HEK293T (cell line): ENCODE data around the gene ACTR8.
"Not testable (repeated sequence)": the region's sequence is repeated elsewhere in the genome, so short reads cannot be mapped to it uniquely, and the experiment has no call there.

Experiments
- CTCF ChIA-PET: fragments of 350-600 bp; formaldehyde crosslinking; extraction: SDS; loops from one replicate; lab custom pipeline; 2021; ENCODE audit warnings: antibody characterized with exemption, inconsistent platforms; lab: Yijun Ruan, JAX
- POLR2A ChIA-PET: fragments of 350-600 bp; formaldehyde crosslinking; extraction: SDS; loops from one replicate; lab custom pipeline; 2020; ENCODE audit warnings: antibody characterized with exemption, inconsistent platforms; lab: Yijun Ruan, JAX
- DNase-seq: peaks from one replicate; pipeline ENCODE4 v3.0.0; 2012; ENCODE audit warnings: mixed read lengths; ENCODE audit errors: extremely low spot score
- ARNT ChIP-seq: fragments of 450-650 bp; IDR thresholded peaks from 2 replicates; pipeline ENCODE4 v1.6.1; 2017; ENCODE audit warnings: mild to moderate bottlenecking
- BHLHE40 ChIP-seq: fragments of 450-650 bp; IDR thresholded peaks from 2 replicates; pipeline ENCODE4 v1.6.1; 2016; ENCODE audit warnings: mild to moderate bottlenecking, moderate library complexity, borderline replicate concordance
- CTBP1 ChIP-seq: fragments of 450-650 bp; IDR thresholded peaks from 2 replicates; pipeline ENCODE4 v1.6.1; 2016; ENCODE audit warnings: borderline replicate concordance
- ELF4 ChIP-seq: fragments of 450-650 bp; IDR thresholded peaks from 2 replicates; pipeline ENCODE4 v1.6.1; 2017; ENCODE audit warnings: antibody characterized with exemption
- FOXA1 ChIP-seq: fragments of 450-650 bp; IDR thresholded peaks from 2 replicates; pipeline ENCODE4 v1.6.1; 2016; ENCODE audit warnings: mild to moderate bottlenecking
- FOXK2 ChIP-seq: fragments of 450-650 bp; IDR thresholded peaks from 2 replicates; pipeline ENCODE4 v1.6.1; 2016; ENCODE audit warnings: mild to moderate bottlenecking
- FOXM1 ChIP-seq: fragments of 450-650 bp; IDR thresholded peaks from 2 replicates; pipeline ENCODE4 v1.6.1; 2017; ENCODE audit warnings: mild to moderate bottlenecking, borderline replicate concordance
- HDGF ChIP-seq: fragments of 450-650 bp; IDR thresholded peaks from 2 replicates; pipeline ENCODE4 v1.6.1; 2017; ENCODE audit warnings: antibody characterized with exemption, borderline replicate concordance
- L3MBTL2 ChIP-seq: fragments of 450-650 bp; conservative IDR thresholded peaks from 2 replicates; pipeline ENCODE4 v1.6.1; 2016; ENCODE audit warnings: mild to moderate bottlenecking
- LEF1 ChIP-seq: fragments of 450-650 bp; IDR thresholded peaks from 2 replicates; pipeline ENCODE4 v1.6.1; 2017; ENCODE audit warnings: mild to moderate bottlenecking, borderline replicate concordance
- NFRKB ChIP-seq: fragments of 450-650 bp; IDR thresholded peaks from 2 replicates; pipeline ENCODE4 v1.6.1; 2016; ENCODE audit warnings: mild to moderate bottlenecking, moderate library complexity
- PKNOX1 ChIP-seq: fragments of 450-650 bp; IDR thresholded peaks from 2 replicates; pipeline ENCODE4 v1.6.1; 2016
- SP1 ChIP-seq: fragments of 450-650 bp; IDR thresholded peaks from 2 replicates; pipeline ENCODE4 v1.6.1; 2017
- SUZ12 ChIP-seq: fragments of 450-650 bp; IDR thresholded peaks from 2 replicates; pipeline ENCODE4 v1.6.1; 2016; ENCODE audit warnings: mild to moderate bottlenecking
- TARDBP ChIP-seq: fragments of 450-650 bp; IDR thresholded peaks from 2 replicates; pipeline ENCODE4 v1.6.1; 2016
- ZNF384 ChIP-seq: fragments of 450-650 bp; IDR thresholded peaks from 2 replicates; pipeline ENCODE4 v1.6.1; 2016

Gene ACTR8

GRCh38 chr3:53881691-53882593 is at the start of gene ACTR8:
ACTR8 (minus strand) TSS chr3:53882152; CDS start chr3:53882101, 51 bp downstream.
- peak; percentile 91 for DNase-seq
- ChIA-PET POLR2A (interaction anchor here (0.5 to 3.4 kb wide), 2 partner anchors 9 to 36 kb away, joined by 3 to 17 read pairs; partner anchors contain the start of gene SELENOK), CTCF (no interaction called here)
- TF ChIP-seq CTBP1 (no peak), L3MBTL2 (peak; percentile 45; the same call in 1 of the 2 replicates), LEF1 (no peak), SP1 (no peak), FOXK2 (no peak), BHLHE40 (no peak), ELF4 (peak; percentile 67; the same call in 1 of the 2 replicates), HDGF (no peak), FOXM1 (peak; percentile 42; the same call in 1 of the 2 replicates), TARDBP (no peak)

- TF ChIP-seq FOXK2 (peak; percentile 28; the same call in 1 of the 2 replicates), NFRKB (peak; percentile 64), L3MBTL2 (peak; percentile 85)
- DNase-seq: not testable (repeated sequence)
- POLR2A ChIA-PET: interaction anchor here (0.6 to 3.0 kb wide), 3 partner anchors 12 to 1734 kb away, joined by 3 to 16 read pairs (median 6); partner anchors contain the start of gene SELENOK
- CTCF ChIA-PET: interaction anchor here (3.0 kb wide), 1 partner anchor 11 kb away, joined by 17 read pairs; no protein-coding TSS in a partner anchor
Measured at GRCh38 chr3:53927208-53927872, 45.4 kb upstream of the ACTR8 start.

GRCh38 chr3:53921296-53921695 is 39.3 kb upstream of the ACTR8 start:
- no peak for DNase-seq
- ChIA-PET POLR2A (no interaction called here), CTCF (no interaction called here)
- TF ChIP-seq SP1: no peak
- TF ChIP-seq CTBP1: no peak
- no peak for TF ChIP-seq ZNF384
- no peak for TF ChIP-seq FOXK2
- no peak for TF ChIP-seq ELF4

- CTCF ChIA-PET: interaction anchor here (0.7 kb wide), 1 partner anchor 29 kb away, joined by 3 read pairs; no protein-coding TSS in a partner anchor
- POLR2A ChIA-PET: no interaction called here
- TF ChIP-seq SP1 (no peak), FOXM1 (no peak), FOXA1 (no peak), L3MBTL2 (no peak), CTBP1 (no peak), NFRKB (no peak), ELF4 (no peak), FOXK2 (no peak)
- no peak for DNase-seq
Measured at GRCh38 chr3:53919741-53920140, 37.8 kb upstream of the ACTR8 start.

- TF ChIP-seq NFRKB (no peak), SUZ12 (no peak)
- ChIA-PET CTCF (no interaction called here), POLR2A (no interaction called here)
- no peak for DNase-seq
Measured at GRCh38 chr3:53913401-53913800, 31.4 kb upstream of the ACTR8 start.

- CTCF ChIA-PET: no interaction called here
- DNase-seq: no peak
- TF ChIP-seq BHLHE40 (no peak), HDGF (no peak)
- POLR2A ChIA-PET: no interaction called here
Measured at GRCh38 chr3:53902711-53903110, 20.8 kb upstream of the ACTR8 start.

- CTCF ChIA-PET: no interaction called here
- TF ChIP-seq L3MBTL2 (no peak), ZNF384 (no peak), PKNOX1 (no peak), LEF1 (no peak), SUZ12 (no peak), ARNT (no peak), SP1 (no peak), TARDBP (no peak), ELF4 (no peak), FOXM1 (no peak), CTBP1 (no peak), HDGF (no peak), FOXK2 (no peak), NFRKB (no peak), FOXA1 (no peak), BHLHE40 (no peak)
- POLR2A ChIA-PET: interaction anchor here (2.8 kb wide), 1 partner anchor 11 kb away, joined by 14 read pairs; the partner anchor contains the start of gene SELENOK
- no peak for DNase-seq
Measured at GRCh38 chr3:53902067-53902466, 20.1 kb upstream of the ACTR8 start.
